Measurements from ENCODE around the gene FAM200C. TPM values are rescaled to one million over a fixed set of nuclear protein-coding genes. Genes with fewer than 3 reads are reported as not detected.

FAM200C gene
- total RNA-seq, result 1 to 10 TPM in 3 of 4 donors, under 1 TPM in 1; 0.37 to 7.8 (median 2.5) TPM

DNA sequence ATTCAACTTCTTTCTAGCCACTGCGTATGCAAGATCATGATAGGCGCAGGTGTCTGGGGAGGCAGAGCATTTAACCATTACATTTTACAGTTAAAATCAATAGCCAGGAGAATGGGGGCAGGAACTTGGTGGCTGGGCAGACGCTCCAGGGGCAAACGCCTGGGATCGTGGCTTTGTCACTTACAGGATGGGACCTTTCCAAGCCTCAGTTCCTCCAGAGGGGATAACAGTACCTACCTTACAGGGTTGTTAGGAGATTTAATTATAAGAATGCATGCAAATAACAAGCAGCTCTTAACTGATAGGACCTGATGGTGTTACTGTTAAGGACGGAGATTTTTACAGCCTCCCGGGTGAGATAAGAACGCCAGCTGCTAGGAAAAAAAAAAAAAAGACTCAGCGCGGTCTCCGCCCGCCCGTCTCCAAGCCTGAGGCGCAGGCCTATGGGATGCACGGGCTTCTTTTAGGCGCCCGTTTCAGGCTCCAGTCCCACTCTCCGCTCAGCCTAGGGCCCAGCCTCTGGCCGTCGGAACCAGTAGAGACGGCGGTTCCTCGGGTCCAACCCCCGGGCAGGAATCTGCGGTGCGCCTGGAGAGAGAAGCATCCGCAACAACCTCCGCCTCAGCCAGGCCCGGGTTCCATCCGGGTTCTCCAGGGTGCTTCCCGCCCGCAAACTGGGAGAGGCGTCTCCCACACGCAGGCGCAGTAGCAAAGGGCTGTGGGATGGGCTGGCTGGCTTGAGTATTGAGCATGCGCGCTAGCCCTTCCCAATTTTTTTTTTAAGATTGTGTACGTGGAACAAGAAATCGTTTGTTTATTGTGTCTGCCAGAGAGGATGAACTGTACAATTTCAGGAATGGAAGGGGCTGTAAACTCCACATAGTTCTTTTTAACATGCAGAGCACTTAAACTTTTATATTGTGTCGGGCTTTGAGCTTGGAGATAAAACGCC lies at the start of gene FAM200C:
Gene FAM200C, minus strand, starts transcription at position 653 of the 952 bp plus-strand sequence. CDS start 4,564 bp downstream, outside the sequence.
- Histone ChIP-seq H3K27ac (peak within 1 kb of the TSS; percentile 88 to 90 (median 89)), H3K4me3 (peak within 1 kb of the TSS; percentile 20 to 69 (median 54)), H3K27me3 (no peaks in the 10 kb centered on the region), H3K4me1 (peaks cover 0 to 31% (median 14%) of the 10 kb centered on the region in 4 donors), H3K9me3 (no peaks in the 10 kb centered on the region), H3K36me3 (peaks cover 0 to 30% (median 12%) of the 10 kb centered on the region in 4 donors)
- peak; percentile 91 for DNase-seq
- TF ChIP-seq POLR2A (IDR thresholded peaks at IDR 0.05), result peak; percentile 92
- TF ChIP-seq, protein P1, sequence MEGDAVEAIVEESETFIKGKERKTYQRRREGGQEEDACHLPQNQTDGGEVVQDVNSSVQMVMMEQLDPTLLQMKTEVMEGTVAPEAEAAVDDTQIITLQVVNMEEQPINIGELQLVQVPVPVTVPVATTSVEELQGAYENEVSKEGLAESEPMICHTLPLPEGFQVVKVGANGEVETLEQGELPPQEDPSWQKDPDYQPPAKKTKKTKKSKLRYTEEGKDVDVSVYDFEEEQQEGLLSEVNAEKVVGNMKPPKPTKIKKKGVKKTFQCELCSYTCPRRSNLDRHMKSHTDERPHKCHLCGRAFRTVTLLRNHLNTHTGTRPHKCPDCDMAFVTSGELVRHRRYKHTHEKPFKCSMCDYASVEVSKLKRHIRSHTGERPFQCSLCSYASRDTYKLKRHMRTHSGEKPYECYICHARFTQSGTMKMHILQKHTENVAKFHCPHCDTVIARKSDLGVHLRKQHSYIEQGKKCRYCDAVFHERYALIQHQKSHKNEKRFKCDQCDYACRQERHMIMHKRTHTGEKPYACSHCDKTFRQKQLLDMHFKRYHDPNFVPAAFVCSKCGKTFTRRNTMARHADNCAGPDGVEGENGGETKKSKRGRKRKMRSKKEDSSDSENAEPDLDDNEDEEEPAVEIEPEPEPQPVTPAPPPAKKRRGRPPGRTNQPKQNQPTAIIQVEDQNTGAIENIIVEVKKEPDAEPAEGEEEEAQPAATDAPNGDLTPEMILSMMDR (IDR thresholded peaks at IDR 0.05), result no peak
- no peak for TF ChIP-seq EP300 (IDR thresholded peaks at IDR 0.05; ENCODE audit: low read depth)
- peak; percentile 94 to 96 (median 95) for TF ChIP-seq POLR2AphosphoS5 (IDR thresholded peaks at IDR 0.05)
- intact Hi-C loops (cut with DNase I; ENCODE audit: low total_unique reads), result no loop called here
- in situ Hi-C loops (cut with MboI; ENCODE audit: low pct_ligation_motif_present in 1 of 4, low pct_unique_long_range_greater_than_20kb in 1 of 4, low sequenced_read_pairs in 3 of 4), result no loop called here
- 0 to 1% methylated on average over 3 to 31 of the region's 41 CpGs for WGBS, 2 donors (ENCODE audit: low coverage in 1 of 2)

DNA sequence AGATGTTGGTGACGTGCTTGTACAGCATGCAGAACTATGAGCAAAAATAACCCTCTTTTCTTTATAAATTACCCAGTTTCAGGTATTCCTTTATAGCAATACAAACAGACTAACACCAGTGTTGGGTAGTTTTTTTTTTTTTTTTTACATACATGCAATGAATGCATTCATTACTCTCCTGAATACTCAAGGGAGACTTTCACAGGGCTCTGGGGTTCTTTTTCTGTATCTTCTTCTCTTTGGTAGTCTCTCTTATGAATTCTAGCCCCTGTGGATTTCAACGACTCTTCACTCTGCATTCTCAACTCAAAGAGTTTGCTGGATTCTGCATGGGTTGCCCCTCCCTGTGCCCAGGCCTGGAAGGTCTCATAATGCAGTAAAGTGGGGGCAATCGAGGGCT lies 49.6 kb upstream of the FAM200C start:
- Histone ChIP-seq H3K36me3 (no peaks in the 10 kb centered on the region), H3K4me1 (no peaks in the 10 kb centered on the region), H3K27ac (no peak overlapping the region), H3K9me3 (no peaks in the 10 kb centered on the region), H3K27me3 (no peaks in the 10 kb centered on the region), H3K4me3 (no peak overlapping the region)
- no peak for DNase-seq
- in situ Hi-C loops (cut with MboI; ENCODE audit: low pct_ligation_motif_present in 1 of 4, low pct_unique_long_range_greater_than_20kb in 1 of 4, low sequenced_read_pairs in 3 of 4) (loop anchor here in 1 of 4 donors (25.0 kb wide), 1 partner anchor 163 kb away; no protein-coding TSS in a partner anchor), intact Hi-C loops (cut with DNase I; ENCODE audit: low total_unique reads) (no loop called here)
- WGBS, 2 donors (ENCODE audit: low coverage in 1 of 2), result 87 to 93% methylated on average over 3 of the region's 3 CpGs
- TF ChIP-seq POLR2A (IDR thresholded peaks at IDR 0.05) (no peak), EP300 (IDR thresholded peaks at IDR 0.05; ENCODE audit: low read depth) (no peak), POLR2AphosphoS5 (IDR thresholded peaks at IDR 0.05) (no peak)
- TF ChIP-seq, protein P1 (IDR thresholded peaks at IDR 0.05), result no peak

DNA sequence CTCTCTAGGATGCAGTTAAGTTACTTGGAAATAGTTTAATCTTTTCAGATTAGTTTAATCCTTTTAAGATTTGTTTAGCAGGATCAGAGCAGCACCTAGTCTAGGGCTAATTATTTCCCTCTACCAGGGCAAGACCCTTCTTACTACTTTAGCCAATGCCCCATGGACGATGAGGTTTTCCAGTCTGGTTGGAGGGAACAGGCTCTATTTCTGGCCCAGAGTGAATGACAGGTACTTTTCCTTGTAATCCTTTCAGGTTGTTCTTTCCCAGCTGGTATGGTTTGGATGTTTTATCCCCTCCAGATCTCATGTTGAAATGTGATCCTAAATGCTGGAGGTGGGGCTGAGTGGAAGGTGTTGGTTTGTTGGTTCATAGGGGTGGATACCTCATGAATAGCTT lies 49.0 kb upstream of the FAM200C start:
- 100% methylated on average over 1 of the region's 1 CpG; no CpG with 5 or more reads in 1 of the 2 donors for WGBS, 2 donors (ENCODE audit: low coverage in 1 of 2)
- intact Hi-C loops (cut with DNase I; ENCODE audit: low total_unique reads) (no loop called here), in situ Hi-C loops (cut with MboI; ENCODE audit: low pct_ligation_motif_present in 1 of 4, low pct_unique_long_range_greater_than_20kb in 1 of 4, low sequenced_read_pairs in 3 of 4) (loop anchor here in 1 of 4 donors (25.0 kb wide), 1 partner anchor 163 kb away; no protein-coding TSS in a partner anchor)
- Histone ChIP-seq H3K4me3 (no peak overlapping the region), H3K4me1 (no peaks in the 10 kb centered on the region), H3K27ac (no peak overlapping the region), H3K27me3 (no peaks in the 10 kb centered on the region), H3K36me3 (no peaks in the 10 kb centered on the region), H3K9me3 (no peaks in the 10 kb centered on the region)
- DNase-seq, result no peak
- TF ChIP-seq EP300 (IDR thresholded peaks at IDR 0.05; ENCODE audit: low read depth) (no peak), POLR2AphosphoS5 (IDR thresholded peaks at IDR 0.05) (no peak), POLR2A (IDR thresholded peaks at IDR 0.05) (no peak)
- TF ChIP-seq, protein P1 (IDR thresholded peaks at IDR 0.05), result no peak

DNA sequence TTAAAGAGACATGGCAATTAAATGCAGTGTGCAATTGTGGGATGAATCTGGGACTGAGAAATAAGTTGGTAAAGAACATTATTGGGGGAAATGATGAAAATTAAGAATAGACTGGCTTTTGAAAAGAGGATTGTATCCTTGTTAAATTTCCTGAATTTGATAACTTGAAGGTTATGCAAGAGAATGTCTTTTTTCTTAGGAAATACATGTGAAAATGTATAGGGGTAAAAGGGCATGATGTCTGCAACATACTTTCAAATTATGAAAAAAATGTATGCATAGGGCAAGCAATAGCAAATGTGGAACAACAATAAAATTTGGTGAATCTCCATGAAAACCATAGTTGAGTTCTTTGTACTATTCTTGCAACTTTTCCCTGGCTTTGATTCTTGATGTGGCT lies 45.9 kb upstream of the FAM200C start:
- intact Hi-C loops (cut with DNase I; ENCODE audit: low total_unique reads), result no loop called here
- Histone ChIP-seq H3K27me3 (no peaks in the 10 kb centered on the region), H3K4me3 (no peak overlapping the region), H3K36me3 (no peaks in the 10 kb centered on the region), H3K27ac (no peak overlapping the region), H3K9me3 (no peaks in the 10 kb centered on the region), H3K4me1 (no peaks in the 10 kb centered on the region)
- in situ Hi-C loops (cut with MboI; ENCODE audit: low pct_ligation_motif_present in 1 of 4, low pct_unique_long_range_greater_than_20kb in 1 of 4, low sequenced_read_pairs in 3 of 4), result loop anchor here in 1 of 4 donors (25.0 kb wide), 1 partner anchor 167 kb away; no protein-coding TSS in a partner anchor
- TF ChIP-seq EP300 (IDR thresholded peaks at IDR 0.05; ENCODE audit: low read depth) (no peak), POLR2A (IDR thresholded peaks at IDR 0.05) (no peak), POLR2AphosphoS5 (IDR thresholded peaks at IDR 0.05) (no peak)
- TF ChIP-seq, protein P1 (IDR thresholded peaks at IDR 0.05), result no peak
- no peak for DNase-seq
